ENCODE data around the gene KSR2.
"Not testable (repeated sequence)": the region's sequence is repeated elsewhere in the genome, so short reads cannot be mapped to it uniquely, and the experiment has no call there.

Gene KSR2

DNA sequence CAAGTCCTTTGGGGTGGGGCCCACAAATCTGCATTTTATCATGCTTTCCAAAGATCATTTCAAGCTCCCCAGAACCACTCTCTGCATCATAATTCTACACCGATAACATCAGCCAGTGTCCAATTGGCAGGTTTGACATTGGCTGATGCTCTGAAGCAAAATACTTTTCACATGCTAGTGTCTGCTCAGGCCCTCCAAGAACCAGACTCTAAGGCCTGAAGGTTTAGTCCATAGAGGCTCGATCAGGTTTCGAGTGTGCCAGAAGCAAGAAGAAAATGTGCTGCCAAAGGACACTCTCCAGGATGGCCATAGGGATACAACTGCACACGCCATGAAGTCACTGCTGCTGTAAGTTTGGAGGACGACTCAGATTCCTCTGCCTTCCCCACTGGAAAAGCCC, 280.3 kb downstream of the KSR2 start:
- no peak for DNase-seq (ENCODE audit: low read depth)

DNA sequence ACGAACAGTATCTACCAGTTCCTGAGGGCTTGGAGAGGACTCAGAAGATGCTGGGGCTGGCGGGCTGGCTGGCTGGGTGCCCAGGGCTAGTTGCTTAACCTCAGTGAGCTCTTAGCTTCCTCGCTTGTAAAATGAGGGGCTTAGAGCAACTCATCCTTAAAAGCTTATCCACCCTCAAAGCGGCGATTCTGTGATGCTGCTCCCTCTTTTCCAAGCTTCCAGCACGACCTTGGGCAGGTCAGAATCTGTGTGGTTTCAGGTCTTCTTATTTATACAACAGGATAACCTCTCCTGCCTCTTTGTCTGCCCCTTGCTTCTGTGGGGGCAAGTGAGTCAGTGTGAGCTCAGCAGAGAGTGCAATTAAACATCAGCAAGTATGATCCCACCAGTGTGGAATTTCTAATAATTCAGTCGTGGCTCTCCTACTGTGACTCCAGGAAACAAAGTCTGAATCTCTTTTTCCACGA, 281.8 kb downstream of the KSR2 start:
- DNase-seq (ENCODE audit: low read depth) = no peak

DNA sequence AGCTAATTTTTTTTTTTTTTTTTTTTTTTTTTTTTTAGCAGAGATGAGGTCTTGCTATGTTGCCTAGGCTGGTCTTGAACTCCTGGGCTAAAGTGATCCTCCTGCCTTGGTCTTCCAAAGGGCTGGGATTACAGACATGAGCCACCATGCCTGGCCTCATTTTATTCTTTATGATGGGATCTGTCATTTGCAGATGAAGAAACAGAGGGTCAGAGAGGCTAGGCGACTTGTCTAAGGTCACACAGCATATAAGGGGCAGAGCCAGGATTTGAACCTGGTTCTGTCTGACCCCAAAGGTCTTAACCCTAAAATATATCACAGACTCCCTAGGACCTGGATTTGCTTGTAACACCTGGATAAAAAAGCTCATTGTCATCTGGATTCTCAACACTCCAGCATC, 282.6 kb downstream of the KSR2 start:
- DNase-seq (ENCODE audit: low read depth) = no peak

DNA sequence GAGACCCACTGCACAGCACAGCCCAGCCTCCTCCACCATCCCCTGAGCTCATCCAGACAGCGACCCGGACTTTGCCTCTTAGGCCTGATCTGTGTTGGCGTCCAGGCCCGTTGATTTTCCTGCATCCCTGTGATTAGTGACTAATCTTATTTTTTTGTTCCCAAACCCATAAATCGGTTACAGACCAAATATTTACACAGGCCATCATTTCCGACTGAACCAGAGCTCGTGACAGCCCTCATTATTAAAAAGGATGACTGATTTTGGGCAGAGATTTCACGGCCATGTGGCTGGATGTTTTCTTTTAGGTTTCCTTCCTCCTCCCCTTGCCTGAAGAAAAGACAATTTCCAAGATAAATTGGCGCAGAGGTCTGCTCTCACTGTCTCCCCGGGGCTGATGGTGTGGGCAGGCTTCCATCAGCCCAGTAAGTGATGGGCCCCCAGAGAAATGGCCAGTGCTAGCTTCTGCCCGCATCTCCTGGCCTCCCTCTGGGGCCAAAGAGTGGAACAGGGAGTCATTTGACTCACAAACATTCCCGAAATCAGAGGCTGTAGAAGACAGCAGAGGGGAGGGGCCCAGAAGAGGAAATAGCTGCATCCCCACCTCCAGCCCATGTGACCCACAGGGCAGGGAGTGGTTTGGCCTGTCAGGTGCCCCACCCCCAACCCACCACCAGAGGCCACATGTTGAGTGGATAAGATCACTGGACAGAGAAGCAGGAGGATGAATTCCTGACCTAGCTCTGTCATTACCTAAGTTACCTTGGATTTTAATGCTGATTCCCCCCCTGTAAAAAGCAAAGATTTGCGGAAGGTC, 283.5 kb downstream of the KSR2 start:
- no peak for DNase-seq (ENCODE audit: low read depth)

DNA sequence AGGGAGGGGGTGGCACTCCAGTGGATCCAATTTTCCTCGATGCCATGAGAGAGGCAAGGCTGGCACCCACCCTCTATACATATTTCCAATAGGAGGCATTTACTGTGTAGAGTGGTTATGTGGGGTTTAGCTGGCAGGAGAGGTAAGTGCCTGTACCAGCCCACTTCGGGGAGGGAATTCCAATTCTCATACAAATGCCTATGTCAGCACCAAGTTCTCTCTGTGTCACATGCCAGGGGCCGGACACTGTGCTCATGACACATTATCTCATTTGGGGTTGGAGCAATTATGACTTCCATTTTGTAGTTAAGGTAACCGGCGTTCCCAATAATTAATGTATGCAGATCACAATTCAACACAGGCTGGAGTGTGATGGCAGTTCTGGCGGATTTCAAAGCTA, 284.3 kb downstream of the KSR2 start:
- DNase-seq (ENCODE audit: low read depth) = no peak

DNA sequence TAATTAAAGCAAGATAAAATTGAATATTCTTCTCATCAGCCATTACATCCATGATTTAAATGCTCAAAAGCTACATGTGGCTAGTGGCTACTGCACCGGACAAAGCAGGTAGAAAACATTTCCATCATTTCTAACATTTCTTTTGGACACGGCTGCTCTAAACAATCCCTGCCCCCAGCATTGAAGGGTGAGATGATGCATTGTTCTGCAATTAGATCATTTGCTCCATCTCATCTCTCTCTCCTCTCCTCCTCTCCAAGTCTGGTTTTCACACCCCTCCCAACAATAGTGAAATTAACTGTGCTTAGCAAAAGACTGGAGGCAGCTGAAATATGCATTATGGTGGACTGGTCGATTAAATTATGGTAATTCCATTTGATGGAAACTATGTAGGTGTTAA, 288.5 kb downstream of the KSR2 start:
- no peak for DNase-seq (ENCODE audit: low read depth)

DNA sequence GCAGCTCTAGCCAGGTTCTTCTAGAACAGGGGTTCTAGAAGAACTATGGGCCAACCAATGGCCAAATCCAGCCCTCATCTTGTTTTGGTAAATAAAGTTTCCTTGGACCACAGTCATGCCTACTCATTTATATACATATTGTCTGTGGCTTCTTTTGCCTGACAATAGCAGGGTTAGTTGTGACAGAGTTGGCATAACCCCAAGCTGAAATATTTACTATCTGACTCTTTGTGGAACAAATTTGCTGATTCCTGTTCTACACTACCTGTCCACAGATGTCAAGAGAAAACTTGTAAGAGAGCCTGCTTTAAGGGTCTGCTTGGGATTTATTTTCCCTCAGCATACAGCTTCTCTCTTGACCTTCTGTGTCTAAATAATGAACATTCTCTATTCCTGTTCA, 289.0 kb downstream of the KSR2 start:
- no peak for DNase-seq (ENCODE audit: low read depth)

DNA sequence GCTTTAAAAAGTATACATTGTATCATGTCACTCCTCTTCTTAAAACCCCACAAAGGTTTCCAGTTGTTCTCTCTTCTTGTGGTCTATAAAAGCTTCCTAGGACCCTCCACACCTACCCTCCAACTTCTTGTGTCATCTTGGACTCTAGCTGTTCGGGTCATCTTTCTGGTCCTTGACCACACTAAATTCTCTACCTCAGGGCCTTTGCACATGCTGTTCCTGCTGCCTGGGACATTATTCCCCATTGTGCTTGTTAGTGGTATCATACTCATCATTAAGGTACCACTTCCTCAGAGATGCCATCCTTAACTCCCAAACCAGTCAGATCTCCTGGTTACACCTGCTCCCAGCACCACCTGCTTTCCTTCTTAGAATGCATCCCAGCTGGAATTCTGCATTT, 294.0 kb downstream of the KSR2 start:
- DNase-seq (ENCODE audit: low read depth) = no peak

DNA sequence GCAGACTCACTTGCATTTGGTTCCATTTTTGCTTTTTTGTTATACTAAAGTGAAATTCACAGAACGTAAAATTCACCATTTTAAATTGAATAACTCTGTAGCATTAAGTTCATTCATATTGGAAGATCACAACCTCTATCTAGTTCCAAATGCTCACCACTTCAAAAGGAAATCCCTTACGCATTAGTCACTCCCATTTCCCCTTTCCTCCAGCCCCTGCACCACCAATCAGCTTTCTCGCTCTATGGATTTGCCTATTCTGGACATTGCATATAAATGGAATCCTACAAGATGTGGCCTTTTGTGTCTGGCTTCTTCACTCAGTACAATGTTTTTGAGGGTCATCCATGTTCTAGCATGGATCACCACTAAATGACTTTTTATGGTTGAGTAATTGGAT, 294.5 kb downstream of the KSR2 start:
- no peak for DNase-seq (ENCODE audit: low read depth)

DNA sequence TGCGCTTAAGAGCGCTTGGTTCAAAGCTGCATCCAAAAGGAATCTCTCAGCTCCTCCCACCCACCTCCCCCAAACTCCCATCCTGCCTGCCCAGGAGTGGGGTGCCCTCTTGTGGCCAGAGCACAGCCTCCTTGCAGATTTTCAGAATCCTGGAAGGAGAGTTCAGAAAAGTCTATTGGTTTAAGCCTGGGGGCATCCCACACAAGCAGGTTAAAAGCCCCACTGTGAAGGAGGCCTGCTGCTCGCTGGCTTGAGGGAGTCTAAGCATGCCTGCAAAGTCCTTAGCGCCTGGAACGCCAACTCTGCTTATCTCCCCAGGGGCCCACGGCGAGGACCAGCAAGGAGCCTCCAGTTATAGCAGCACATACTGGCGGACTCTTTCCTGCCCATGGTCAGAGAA, 297.1 kb downstream of the KSR2 start:
- DNase-seq (ENCODE audit: low read depth) = no peak

DNA sequence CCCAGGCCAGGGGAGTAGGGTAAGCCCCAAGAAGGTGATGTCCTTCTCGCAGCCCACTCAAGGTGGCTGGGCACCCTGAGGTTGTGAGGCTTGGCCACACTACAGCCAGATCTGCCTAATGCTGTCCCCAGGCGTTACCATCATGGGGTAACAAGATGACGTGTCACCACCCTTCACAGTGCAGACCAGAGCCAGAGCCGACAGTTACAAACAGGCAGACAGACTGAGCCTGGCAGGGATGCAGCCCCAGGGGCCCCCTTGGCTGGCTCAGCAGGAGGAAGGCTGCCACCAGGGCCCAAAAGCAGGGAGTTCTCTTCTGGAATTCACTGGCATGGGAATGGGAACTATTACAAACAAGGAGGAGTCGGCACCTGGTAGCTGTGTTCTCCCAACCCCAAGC, 304.6 kb downstream of the KSR2 start:
- no peak for DNase-seq (ENCODE audit: low read depth)

DNA sequence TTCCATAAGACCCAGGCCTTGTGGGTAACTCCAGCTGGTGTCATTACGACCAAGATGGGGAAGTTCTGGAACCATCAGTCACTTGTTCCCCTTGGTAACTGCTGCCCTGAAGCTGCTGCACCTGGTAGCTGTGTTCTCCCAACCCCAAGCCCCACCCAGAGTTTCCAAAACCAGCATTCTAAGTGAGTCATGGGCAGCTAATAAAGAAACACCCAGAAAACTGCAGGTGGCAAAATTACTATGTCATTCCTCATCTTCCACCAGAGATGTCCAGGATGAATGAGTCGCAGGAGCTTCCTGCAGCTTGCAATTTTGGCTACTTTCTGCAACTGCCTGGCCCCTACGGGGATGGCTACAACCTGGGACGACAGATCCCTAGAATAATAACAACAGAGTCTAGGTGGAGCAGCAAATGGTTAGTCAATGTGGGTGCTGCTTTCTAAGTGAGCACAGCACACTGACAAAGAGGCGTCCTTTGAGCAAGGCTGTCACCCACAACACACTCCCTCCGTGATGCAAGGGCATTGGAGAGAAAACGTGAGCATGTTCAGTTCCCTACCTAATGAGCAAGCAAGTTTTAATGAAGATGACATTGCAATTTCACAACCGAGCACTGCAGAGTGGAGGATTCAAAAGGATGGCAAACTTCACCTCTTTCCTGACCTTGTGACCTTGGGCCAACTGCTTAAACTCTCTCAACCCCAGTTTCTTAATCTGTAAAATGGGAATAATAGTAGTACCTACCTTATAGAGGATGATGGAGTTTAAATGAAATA, 306.0 kb downstream of the KSR2 start:
- DNase-seq (ENCODE audit: low read depth) = no peak

DNA sequence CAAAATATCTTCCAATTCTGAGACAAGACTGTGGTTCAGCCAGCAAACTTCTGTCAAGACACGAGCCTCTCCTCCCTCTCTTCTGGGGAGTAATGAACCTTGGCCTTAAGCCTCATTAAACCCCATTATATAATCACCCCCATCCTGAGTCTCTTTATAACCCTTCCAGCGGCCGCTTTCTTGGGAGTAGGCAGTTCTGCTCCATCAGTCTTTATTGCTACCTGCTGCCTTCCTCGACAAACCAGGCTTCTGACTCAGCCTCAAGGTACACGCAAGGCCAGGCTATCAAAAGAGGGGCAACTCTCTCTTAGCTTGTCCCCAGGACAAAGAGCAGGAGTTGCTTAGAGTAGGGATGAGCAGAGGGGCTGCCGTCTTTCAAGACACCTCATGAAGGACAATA, 306.6 kb downstream of the KSR2 start:
- no peak for DNase-seq (ENCODE audit: low read depth)

DNA sequence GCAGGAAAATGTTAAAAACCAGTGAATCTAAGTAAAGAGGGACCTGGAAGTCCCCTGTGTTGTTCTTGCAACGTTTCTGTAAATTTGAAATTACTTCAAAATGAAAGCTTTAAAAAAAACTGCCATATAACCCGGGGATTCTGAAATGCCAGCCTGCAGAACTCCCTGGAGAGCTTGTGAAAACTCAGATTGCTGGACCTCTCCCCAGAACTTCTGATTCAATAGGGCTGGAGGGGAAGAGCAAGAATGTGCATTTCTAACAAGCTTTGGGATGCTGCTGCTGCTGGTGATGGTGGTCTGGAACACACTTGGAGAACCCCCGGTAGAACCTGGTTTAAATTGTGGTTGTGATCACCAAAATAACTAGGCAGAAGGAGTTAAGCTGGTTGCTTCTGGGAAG, 307.3 kb downstream of the KSR2 start:
- DNase-seq (ENCODE audit: low read depth) = no peak

DNA sequence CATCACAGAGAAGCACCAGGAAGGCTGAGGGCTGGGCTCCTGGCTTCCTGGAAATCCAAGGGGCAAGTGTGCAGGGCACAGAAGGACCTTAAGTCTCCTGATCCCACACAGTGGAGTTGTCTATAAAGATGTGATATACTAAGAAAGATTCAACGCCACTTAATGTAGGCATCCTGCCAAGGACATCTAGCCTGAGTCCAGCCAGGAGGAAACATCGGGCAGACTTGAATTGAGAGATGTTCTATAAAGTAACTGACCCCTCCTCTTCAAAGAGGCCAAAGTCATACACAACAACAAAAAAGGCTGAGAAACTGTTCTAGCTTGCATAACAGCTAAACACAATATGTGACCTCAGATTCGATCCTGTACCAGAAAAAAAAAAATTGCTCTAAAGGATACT, 307.9 kb downstream of the KSR2 start:
- DNase-seq (ENCODE audit: low read depth) = no peak

DNA sequence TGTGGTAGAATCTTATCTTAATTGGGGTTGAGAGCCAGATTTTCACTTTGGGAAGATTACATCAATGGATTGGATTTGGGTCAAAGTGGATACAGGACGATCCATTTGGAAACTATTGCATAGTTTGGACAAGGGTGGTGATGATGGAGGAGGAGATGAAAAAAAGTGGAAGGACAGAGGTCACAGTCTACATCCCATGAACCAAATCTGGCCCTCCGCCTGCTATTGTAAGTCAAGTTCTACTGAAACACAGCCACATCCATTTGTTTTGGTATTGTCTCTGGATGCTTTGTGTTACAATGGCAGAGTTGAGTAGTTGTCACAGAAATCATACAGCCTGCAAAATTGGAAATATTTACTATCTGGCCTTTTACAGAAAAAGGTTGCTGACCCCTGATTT, 310.6 kb downstream of the KSR2 start:
- DNase-seq (ENCODE audit: low read depth) = no peak

DNA sequence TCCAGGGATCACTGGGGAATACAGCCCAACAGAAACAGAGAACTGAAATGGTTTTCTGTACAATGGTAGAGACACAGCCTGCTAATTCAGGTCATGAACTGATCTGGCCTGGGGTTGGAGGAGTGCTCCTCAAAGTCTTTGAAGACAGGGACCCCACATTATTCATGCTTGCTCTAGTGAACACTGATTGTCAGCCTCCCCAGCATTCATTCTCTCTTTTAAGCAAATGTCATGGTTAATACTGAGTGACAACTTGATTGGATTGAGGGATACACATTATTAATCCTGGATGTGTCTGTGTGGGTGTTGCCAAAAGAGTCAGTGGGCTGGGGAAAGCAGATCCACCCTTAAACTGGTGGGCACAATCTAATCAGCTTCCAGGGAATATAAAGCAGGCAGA, 319.0 kb downstream of the KSR2 start:
- no peak for DNase-seq (ENCODE audit: low read depth)

DNA sequence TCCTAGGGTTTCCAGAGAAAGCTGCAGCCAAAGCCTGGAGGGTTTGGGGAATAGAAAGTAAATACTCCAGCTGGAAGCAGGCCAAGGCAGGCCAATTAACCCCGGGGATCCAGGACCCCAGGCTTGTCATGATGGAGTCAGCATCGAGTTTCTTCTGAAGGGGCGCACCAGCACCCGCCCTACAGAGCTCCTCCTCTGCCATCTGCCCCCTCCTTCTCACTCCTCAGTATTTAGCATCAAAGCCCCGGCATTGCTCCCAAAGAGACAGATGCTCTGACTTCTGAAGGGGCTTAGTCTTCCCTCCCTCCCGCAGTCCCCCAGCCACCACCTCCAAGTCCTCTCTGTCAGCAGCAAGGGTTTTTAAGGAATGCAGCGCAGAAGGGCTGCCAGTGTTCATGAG, 322.3 kb downstream of the KSR2 start:
- DNase-seq (ENCODE audit: low read depth) = no peak

DNA sequence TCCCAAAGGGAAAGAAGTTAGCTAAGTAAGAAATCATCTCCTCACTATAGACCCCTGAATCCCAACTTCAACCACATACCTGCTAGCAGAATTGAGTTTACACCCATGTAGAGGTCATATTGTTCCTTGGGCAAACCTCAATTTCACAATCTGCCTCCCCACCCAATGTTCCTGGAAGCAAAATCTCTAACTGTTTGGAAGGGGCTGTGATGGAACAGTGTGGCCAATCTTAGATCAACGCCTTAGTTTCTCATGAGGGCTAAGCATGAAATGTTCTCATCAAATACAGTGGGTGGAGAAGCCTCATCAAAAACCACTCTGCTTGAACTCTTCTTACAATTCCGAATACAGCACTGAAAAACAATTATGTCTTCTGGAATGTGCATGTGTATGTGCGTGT, 323.3 kb downstream of the KSR2 start:
- no peak for DNase-seq (ENCODE audit: low read depth)

DNA sequence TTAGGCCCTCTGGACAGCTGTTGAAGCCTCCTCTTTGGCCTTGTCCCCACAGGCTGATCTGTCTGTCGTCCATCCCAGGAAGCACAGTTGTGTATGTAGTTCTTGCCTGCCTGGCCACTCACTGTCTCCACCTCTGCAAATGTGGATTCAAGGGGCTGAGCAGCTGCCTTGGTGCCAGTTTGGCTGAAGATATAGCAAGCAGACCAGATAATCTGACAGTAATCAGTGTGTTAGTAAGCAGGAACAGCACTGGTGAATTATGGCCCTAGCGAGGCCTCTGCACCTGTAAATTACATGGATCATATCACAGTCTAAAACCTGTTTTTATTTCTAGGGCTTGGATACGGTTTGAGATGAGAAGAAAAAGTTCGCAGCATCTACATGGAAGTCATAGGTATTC, 324.8 kb downstream of the KSR2 start:
- no peak for DNase-seq (ENCODE audit: low read depth)

DNA sequence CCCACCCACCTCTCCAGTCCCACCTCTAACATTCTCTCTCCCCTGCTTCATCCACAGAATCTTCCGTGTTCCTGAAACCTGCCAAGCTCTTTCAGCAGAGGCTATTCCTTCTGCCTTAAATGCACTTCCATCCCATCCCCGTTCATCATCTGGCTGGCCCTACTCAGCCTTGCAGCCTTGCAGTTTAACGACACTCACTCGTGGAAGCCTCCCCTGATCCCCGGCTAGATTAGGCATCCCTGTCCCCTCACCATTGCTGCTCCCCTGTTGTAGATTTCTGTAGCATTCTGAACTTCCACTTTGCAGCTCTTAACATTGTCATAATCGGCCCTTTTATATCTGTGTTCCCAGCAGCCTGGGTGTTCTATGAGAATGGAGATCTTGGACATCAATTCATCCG, 326.9 kb downstream of the KSR2 start:
- DNase-seq (ENCODE audit: low read depth) = no peak

DNA sequence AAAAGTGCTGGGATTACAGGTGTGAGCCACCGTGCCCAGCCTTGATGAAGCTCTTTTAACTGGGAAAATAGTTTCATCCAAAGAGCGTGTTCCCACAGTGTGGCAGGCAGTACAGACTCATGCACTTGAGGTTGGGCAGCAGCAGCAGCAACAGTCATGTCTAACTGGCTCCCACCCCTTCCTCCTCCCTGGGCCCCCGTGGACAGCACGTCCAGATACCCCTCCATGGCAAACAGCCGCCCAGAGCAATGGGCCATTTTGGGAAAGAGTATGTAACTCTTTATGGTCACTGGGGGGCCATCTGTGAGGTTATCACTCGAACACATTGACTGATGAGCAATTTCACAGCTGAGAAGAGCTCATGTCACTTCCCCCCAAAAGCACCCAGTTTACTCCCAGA, 328.3 kb downstream of the KSR2 start:
- no peak for DNase-seq (ENCODE audit: low read depth)

DNA sequence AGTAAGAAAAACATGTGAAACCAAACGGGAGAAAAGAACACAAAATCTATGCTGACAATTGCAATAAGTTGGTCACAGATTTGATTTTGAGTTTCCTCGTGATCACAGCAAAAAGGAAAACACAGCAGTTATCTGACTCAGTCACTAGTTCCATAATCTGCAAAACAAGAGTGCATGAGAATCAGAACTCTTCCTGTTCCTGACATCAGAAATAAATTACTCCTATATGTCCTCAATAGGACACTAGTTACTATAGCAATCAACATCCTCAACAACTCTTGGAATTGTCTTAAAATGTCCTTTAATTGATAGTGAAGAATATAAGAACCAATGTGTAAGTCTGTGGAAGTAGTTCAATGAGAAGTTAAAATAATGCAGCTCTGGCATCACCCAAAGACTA, 339.3 kb downstream of the KSR2 start:
- DNase-seq (ENCODE audit: low read depth) = no peak

DNA sequence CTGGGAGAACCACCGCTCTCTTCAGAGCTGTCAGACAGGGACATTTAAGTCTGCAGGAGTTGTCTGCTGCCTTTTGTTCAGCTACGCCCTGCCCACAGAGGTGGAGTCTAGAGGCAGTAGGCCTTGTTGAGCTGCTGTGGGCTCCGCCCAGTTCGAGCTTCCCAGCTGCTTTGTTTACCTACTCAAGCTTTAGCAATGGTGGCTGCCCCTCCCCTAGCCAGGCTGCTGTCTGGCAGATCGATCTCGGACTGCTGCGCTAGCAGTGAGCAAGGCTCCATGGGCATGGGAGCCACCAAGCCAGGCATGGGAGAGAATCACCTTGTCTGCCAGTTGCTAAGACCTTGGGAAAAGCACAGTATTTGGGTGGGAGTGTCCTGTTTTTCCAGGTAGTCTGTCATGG, 340.1 kb downstream of the KSR2 start:
- not testable (repeated sequence) for DNase-seq (ENCODE audit: low read depth)

Data from amniotic epithelial cell (primary cell).